Neural progenitor cell (in vitro differentiated cells): ENCODE results near the gene CCDC88B. TPM values are rescaled to one million over a fixed set of nuclear protein-coding genes. Genes with fewer than 3 reads are reported as not detected.

Experiments used
- DNase-seq: peaks from one replicate; pipeline ENCODE4 v3.0.0-alpha.2; 2016; ENCODE audit warnings: low spot score
- H2AFZ ChIP-seq: fragments of 200-600 bp; sonication (generic); replicated peaks from 2 replicates; pipeline ENCODE4 v1.6.1; 2016; ENCODE audit warnings: antibody characterized with exemption
- H3F3A ChIP-seq: fragments of 200-600 bp; sonication (generic); 2 replicates; pipeline ENCODE4 v1.6.1; 2016; ENCODE audit warnings: antibody characterized with exemption, low read depth
- H3K27ac ChIP-seq: fragments of 200-600 bp; sonication (generic); 2 replicates; pipeline ENCODE4 v1.5.1; 2016; ENCODE audit warnings: mild to moderate bottlenecking
- H3K27me3 ChIP-seq: fragments of 200-600 bp; sonication (generic); 2 replicates; pipeline ENCODE4 v1.6.1; 2016; ENCODE audit warnings: mild to moderate bottlenecking, moderate library complexity
- H3K36me3 ChIP-seq: fragments of 200-600 bp; sonication (generic); 2 replicates; pipeline ENCODE4 v1.5.1; 2016
- H3K4me1 ChIP-seq: fragments of 200-600 bp; sonication (generic); 2 replicates; pipeline ENCODE4 v1.6.1; 2016; ENCODE audit warnings: mixed run types
- H3K4me2 ChIP-seq: fragments of 200-600 bp; sonication (generic); 2 replicates; pipeline ENCODE4 v1.6.1; 2016
- H3K4me3 ChIP-seq: fragments of 200-600 bp; sonication (generic); 2 replicates; pipeline ENCODE4 v1.5.1; 2016
- H3K79me2 ChIP-seq: fragments of 200-600 bp; sonication (generic); 2 replicates; pipeline ENCODE4 v1.6.1; 2016; ENCODE audit warnings: low read depth
- H3K9ac ChIP-seq: fragments of 200-600 bp; sonication (generic); 2 replicates; pipeline ENCODE4 v1.6.1; 2016
- H3K9me3 ChIP-seq: fragments of 200-600 bp; sonication (generic); 2 replicates; pipeline ENCODE4 v1.5.1; 2016; ENCODE audit warnings: low read depth
- H4K20me1 ChIP-seq: fragments of 200-600 bp; sonication (generic); 2 replicates; pipeline ENCODE4 v1.6.1; 2016; ENCODE audit warnings: low read depth
- H3K27ac Mint-ChIP-seq: 3 replicates; pipeline ENCODE4 v1.8.0; 2021; ENCODE audit warnings: mixed read lengths
- H3K27me3 Mint-ChIP-seq: 2 replicates; pipeline ENCODE4 v1.8.0; 2022; ENCODE audit warnings: low read depth, mild to moderate bottlenecking, inconsistent platforms, moderate library complexity, mixed read lengths; ENCODE audit not compliant: insufficient read depth
- H3K36me3 Mint-ChIP-seq: 3 replicates; pipeline ENCODE4 v1.8.0; 2021; ENCODE audit warnings: mixed read lengths
- H3K4me1 Mint-ChIP-seq: 3 replicates; pipeline ENCODE4 v1.8.0; 2021; ENCODE audit warnings: mixed read lengths
- H3K4me3 Mint-ChIP-seq: 3 replicates; pipeline ENCODE4 v1.8.0; 2021; ENCODE audit warnings: mild to moderate bottlenecking, moderate library complexity, mixed read lengths
- H3K9me3 Mint-ChIP-seq: 3 replicates; pipeline ENCODE4 v1.8.0; 2020; ENCODE audit warnings: mixed read lengths
- EZH2 ChIP-seq: fragments of 200-600 bp; sonication (generic); IDR thresholded peaks from 2 replicates; pipeline ENCODE4 v1.6.1; 2017; ENCODE audit warnings: antibody characterized with exemption, mild to moderate bottlenecking, moderate library complexity
- EZH2phosphoT487 ChIP-seq: fragments of 200-600 bp; sonication (generic); IDR thresholded peaks from 2 replicates; pipeline ENCODE4 v1.6.1; 2017; ENCODE audit warnings: antibody characterized with exemption
- total RNA-seq: library from RNA; depleted of rRNA; stranded (reverse); fragments of >200 nt; gene quantifications from 2 replicates; pipeline ENCODE4 v1.2.3, GENCODE V29; 2015; ENCODE audit warnings: low replicate concordance
- TF ChIP-seq, protein P1 (sequence below): fragments of 200-600 bp; sonication (generic); IDR thresholded peaks from 2 replicates; pipeline ENCODE4 v1.5.1; 2017; ENCODE audit warnings: antibody characterized with exemption, mild to moderate bottlenecking

CCDC88B gene
- total RNA-seq, 1 donor from 2014 or later: 0.62 TPM

DNA sequence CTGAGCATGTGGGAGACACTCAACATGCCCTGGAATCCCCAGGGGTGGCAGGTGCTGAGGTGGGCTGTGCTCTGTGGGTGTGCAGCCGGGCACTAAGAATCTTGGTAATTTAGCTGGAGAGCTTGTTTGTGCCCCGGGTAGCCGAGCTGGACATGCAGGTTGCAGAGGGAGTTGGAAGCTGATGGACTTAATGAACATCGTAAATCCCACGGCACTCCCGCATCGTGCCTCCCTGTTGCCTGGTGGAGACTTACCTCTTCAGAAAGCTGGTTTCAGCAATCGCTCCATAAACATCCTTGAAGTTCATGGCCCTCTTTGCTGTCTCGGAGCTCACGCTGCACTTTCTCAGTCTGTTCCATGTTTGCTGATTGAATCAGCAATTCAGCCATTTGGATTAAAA is 48.9 kb downstream of the CCDC88B start:
- no peak overlapping the region for H3K4me2 ChIP-seq

DNA sequence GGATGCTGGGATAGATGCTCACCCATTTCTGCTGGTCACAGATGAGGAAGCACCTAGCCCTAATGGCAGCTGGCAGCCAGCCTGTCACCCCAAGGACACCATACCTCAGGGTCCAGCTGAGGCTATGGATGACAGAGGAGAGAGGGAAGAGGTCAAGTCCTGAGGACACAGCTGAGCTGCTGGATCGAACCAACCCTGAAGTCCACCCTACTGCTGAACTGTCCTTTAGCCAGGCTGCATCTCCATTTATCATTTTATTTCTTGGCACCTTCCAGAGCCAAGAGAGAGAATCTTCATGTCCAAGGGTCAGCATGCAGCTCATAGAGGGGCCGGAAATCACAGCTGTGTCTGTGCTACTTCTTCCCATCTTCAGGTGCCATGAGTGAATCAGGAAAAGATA is 49.8 kb downstream of the CCDC88B start:
- H3K79me2 ChIP-seq: no peaks in the 10 kb centered on the region
- H3K9me3 ChIP-seq: no peaks in the 10 kb centered on the region
- no peaks in the 10 kb centered on the region for H3K4me1 ChIP-seq
- no peaks in the 10 kb centered on the region for H3K9me3 Mint-ChIP-seq
- TF ChIP-seq, protein P1, sequence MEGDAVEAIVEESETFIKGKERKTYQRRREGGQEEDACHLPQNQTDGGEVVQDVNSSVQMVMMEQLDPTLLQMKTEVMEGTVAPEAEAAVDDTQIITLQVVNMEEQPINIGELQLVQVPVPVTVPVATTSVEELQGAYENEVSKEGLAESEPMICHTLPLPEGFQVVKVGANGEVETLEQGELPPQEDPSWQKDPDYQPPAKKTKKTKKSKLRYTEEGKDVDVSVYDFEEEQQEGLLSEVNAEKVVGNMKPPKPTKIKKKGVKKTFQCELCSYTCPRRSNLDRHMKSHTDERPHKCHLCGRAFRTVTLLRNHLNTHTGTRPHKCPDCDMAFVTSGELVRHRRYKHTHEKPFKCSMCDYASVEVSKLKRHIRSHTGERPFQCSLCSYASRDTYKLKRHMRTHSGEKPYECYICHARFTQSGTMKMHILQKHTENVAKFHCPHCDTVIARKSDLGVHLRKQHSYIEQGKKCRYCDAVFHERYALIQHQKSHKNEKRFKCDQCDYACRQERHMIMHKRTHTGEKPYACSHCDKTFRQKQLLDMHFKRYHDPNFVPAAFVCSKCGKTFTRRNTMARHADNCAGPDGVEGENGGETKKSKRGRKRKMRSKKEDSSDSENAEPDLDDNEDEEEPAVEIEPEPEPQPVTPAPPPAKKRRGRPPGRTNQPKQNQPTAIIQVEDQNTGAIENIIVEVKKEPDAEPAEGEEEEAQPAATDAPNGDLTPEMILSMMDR: no peak
- TF ChIP-seq EZH2 (no peak), EZH2phosphoT487 (no peak)
- H3K27ac Mint-ChIP-seq: no peak overlapping the region
- no peak overlapping the region for H3K9ac ChIP-seq
- H4K20me1 ChIP-seq: no peaks in the 10 kb centered on the region
- H3K27me3 Mint-ChIP-seq: peaks cover 19% of the 10 kb centered on the region
- no peaks in the 10 kb centered on the region for H3K27me3 ChIP-seq
- no peaks in the 10 kb centered on the region for H3K36me3 ChIP-seq
- no peaks in the 10 kb centered on the region for H3F3A ChIP-seq
- H3K4me3 Mint-ChIP-seq: no peak overlapping the region
- H3K4me3 ChIP-seq: no peak overlapping the region
- H3K4me2 ChIP-seq: no peak overlapping the region
- no peak overlapping the region for H2AFZ ChIP-seq
- H3K27ac ChIP-seq: no peak overlapping the region
- no peak for DNase-seq
- no peaks in the 10 kb centered on the region for H3K36me3 Mint-ChIP-seq
- peaks cover 10% of the 10 kb centered on the region for H3K4me1 Mint-ChIP-seq

More for the DNA sequence above, 48.9 kb downstream of the CCDC88B start:
- Mint-ChIP-seq H3K4me1 (peaks cover 5% of the 10 kb centered on the region), H3K27me3 (peaks cover 13% of the 10 kb centered on the region), H3K27ac (no peak overlapping the region), H3K9me3 (no peaks in the 10 kb centered on the region), H3K4me3 (peak overlapping the region; percentile 38), H3K36me3 (no peaks in the 10 kb centered on the region)
- Histone ChIP-seq H3K36me3 (no peaks in the 10 kb centered on the region), H3K27ac (no peak overlapping the region), H3K79me2 (no peaks in the 10 kb centered on the region), H2AFZ (no peak overlapping the region), H3K9me3 (no peaks in the 10 kb centered on the region), H3K4me3 (no peak overlapping the region), H3K9ac (no peak overlapping the region), H3F3A (no peaks in the 10 kb centered on the region), H4K20me1 (no peaks in the 10 kb centered on the region), H3K27me3 (no peaks in the 10 kb centered on the region), H3K4me1 (no peaks in the 10 kb centered on the region)
- TF ChIP-seq, protein P1: no peak
- no peak for TF ChIP-seq EZH2
- TF ChIP-seq EZH2phosphoT487: no peak
- DNase-seq: no peak

DNA sequence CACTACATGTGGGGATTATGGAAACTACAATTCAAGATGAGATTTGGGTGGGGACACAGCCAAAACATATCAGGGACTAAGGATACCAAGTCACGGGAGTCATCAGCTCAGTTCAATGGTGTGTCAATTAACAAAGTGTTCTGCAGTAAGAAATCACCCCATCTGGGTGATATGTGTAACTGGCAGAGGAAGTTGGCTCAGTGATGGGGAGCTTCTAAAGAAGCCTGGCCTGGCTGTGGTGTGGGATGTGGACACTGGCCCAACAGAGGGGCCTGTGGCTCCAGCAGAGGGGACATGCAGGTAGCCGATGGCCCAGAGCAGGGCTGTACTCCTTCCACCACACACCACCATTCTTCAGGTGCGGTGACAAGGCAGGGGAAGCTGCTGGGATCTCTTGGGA is 50.6 kb downstream of the CCDC88B start:
- Mint-ChIP-seq H3K4me1 (peaks cover 13% of the 10 kb centered on the region), H3K27ac (no peak overlapping the region), H3K27me3 (peaks cover 20% of the 10 kb centered on the region), H3K4me3 (no peak overlapping the region), H3K36me3 (no peaks in the 10 kb centered on the region), H3K9me3 (no peaks in the 10 kb centered on the region)
- H3K36me3 ChIP-seq: no peaks in the 10 kb centered on the region
- no peaks in the 10 kb centered on the region for H3K9me3 ChIP-seq
- no peaks in the 10 kb centered on the region for H3K79me2 ChIP-seq
- H4K20me1 ChIP-seq: no peaks in the 10 kb centered on the region
- H3K4me1 ChIP-seq: peaks cover 1% of the 10 kb centered on the region
- no peak overlapping the region for H3K27ac ChIP-seq
- H2AFZ ChIP-seq: no peak overlapping the region
- H3K4me2 ChIP-seq: no peak overlapping the region
- TF ChIP-seq EZH2 (no peak), EZH2phosphoT487 (no peak)
- TF ChIP-seq, protein P1: no peak
- peaks cover 1% of the 10 kb centered on the region for H3F3A ChIP-seq
- no peak overlapping the region for H3K9ac ChIP-seq
- DNase-seq: no peak
- H3K27me3 ChIP-seq: no peaks in the 10 kb centered on the region
- H3K4me3 ChIP-seq: no peak overlapping the region

DNA sequence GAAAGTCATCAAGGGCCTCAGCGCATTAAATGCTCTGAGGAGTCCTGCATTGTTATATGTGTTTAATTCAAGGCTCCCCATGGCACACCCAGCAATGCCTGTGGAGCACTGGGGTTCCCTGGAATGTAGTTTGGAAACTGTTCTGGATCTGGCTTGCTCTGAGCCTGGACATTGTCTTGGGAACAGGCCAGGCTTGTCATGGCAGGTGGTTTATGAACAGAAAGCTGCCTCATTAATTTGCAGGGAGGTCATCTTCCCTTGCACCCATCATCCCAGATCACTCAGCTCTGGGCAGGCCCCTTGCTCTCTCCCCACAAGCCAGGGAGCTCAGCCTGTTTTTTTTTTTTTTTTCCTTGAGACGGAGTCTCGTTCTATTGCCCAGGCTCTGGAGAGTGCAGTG is 51.8 kb downstream of the CCDC88B start:
- H2AFZ ChIP-seq: no peak overlapping the region
- no peak overlapping the region for H3K27ac ChIP-seq
- no peak overlapping the region for H3K4me3 ChIP-seq
- Mint-ChIP-seq H3K27ac (no peak overlapping the region), H3K9me3 (no peaks in the 10 kb centered on the region), H3K36me3 (no peaks in the 10 kb centered on the region), H3K27me3 (peaks cover 20% of the 10 kb centered on the region), H3K4me1 (peaks cover 23% of the 10 kb centered on the region), H3K4me3 (no peak overlapping the region)
- no peaks in the 10 kb centered on the region for H3K27me3 ChIP-seq
- no peaks in the 10 kb centered on the region for H4K20me1 ChIP-seq
- TF ChIP-seq EZH2 (no peak), EZH2phosphoT487 (no peak)
- TF ChIP-seq, protein P1: no peak
- no peaks in the 10 kb centered on the region for H3K36me3 ChIP-seq
- H3K4me1 ChIP-seq: peaks cover 12% of the 10 kb centered on the region
- H3K79me2 ChIP-seq: no peaks in the 10 kb centered on the region
- H3F3A ChIP-seq: peaks cover 12% of the 10 kb centered on the region
- no peak for DNase-seq
- no peaks in the 10 kb centered on the region for H3K9me3 ChIP-seq
- H3K4me2 ChIP-seq: no peak overlapping the region
- H3K9ac ChIP-seq: no peak overlapping the region
